Activated CD4-positive, alpha-beta T cell treated with anti-CD3 and anti-CD28 coated beads, Interleukin-2, amount 10 ng/mL, durations not matched to agents 7 days and 5 days (primary cell): ENCODE results near the gene SRF. TPM values are rescaled to one million over a fixed set of nuclear protein-coding genes. Genes with fewer than 3 reads are reported as not detected.

ENCODE experiments used
- CTCF ChIA-PET: fragments of 350-600 bp; sonication (Branson Sonifier 250); formaldehyde crosslinking; loops from one replicate; lab custom pipeline; 2021; ENCODE audit warnings: antibody characterized with exemption; lab: Charles Lee
- POLR2A ChIA-PET: fragments of 350-600 bp; sonication (Branson Sonifier 250); formaldehyde crosslinking; loops from one replicate; lab custom pipeline; 2021; ENCODE audit warnings: antibody characterized with exemption; lab: Charles Lee
- DNase-seq: peaks from one replicate; pipeline ENCODE4 v3.0.0-alpha.2; 2020
- H3K27ac Mint-ChIP-seq: one replicate; pipeline ENCODE4 v1.8.0; 2021; ENCODE audit warnings: mild to moderate bottlenecking, moderate library complexity, mixed read lengths
- H3K27me3 Mint-ChIP-seq: one replicate; pipeline ENCODE4 v1.8.0; 2021; ENCODE audit warnings: mixed read lengths
- H3K36me3 Mint-ChIP-seq: one replicate; pipeline ENCODE4 v1.8.0; 2021; ENCODE audit warnings: low read depth, mixed read lengths
- H3K4me1 Mint-ChIP-seq: one replicate; pipeline ENCODE4 v1.8.0; 2021; ENCODE audit warnings: mixed read lengths
- H3K4me3 Mint-ChIP-seq: one replicate; pipeline ENCODE4 v1.8.0; 2021; ENCODE audit warnings: mild to moderate bottlenecking, moderate library complexity, mixed read lengths
- H3K9me3 Mint-ChIP-seq: one replicate; pipeline ENCODE4 v1.8.0; 2021; ENCODE audit warnings: mixed read lengths
- total RNA-seq, 2 experiments: library from RNA; stranded (reverse); gene quantifications; one replicate each; pipeline ENCODE4 v1.2.3, GENCODE V29; 2021

The SRF gene
- total RNA-seq, 2 experiments from 2014 or later = 40.8 to 41.9 TPM

DNA sequence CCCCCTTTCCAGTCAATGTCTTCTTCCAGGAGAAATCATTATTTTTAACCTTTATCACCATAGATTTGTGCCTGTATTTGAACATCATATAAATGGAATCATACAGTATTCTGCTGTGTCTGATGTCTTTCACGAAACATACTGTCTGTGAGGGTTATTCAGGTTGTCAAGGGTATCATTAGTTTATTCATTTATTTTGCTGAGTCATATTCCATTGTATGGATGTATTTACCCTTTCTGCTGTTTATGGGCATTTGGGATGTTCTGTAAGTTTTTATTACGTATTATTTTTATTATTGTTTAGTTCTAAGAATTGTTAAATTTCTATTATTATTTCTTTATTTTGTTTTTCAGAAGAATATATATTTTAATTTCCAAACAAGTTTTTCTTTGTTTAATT, 36.2 kb downstream of the SRF start:
- Mint-ChIP-seq H3K4me3 (no peak overlapping the region), H3K4me1 (no peaks in the 10 kb centered on the region), H3K27me3 (no peaks in the 10 kb centered on the region), H3K9me3 (no peaks in the 10 kb centered on the region), H3K27ac (no peak overlapping the region), H3K36me3 (peaks cover 24% of the 10 kb centered on the region)
- CTCF ChIA-PET = no interaction called here
- DNase-seq = no peak
- POLR2A ChIA-PET = no interaction called here

DNA sequence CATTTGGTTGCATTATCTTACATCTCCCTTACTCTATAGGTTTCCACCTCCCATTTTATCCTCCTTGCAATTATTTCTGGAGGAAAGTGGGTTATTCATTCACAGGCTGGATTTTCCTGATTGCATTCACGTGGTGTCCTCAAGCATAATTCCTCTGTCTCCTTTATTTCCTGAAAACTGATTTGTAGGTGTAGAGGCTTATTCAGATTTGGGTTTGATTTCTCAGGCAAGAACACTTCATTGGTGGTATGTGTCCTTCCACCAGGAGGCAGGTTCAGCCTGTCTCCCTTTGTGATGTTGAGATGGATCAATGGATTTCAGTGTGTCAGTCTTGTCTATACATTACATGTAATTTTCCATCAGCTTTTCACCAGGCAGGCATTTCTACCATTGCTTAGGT, 40.9 kb downstream of the SRF start:
- no peak overlapping the region for H3K4me3 Mint-ChIP-seq
- CTCF ChIA-PET = interaction anchor here (1.2 to 2.1 kb wide), 2 partner anchors 10 to 17 kb away, joined by 3 to 7 read pairs; partner anchors contain the start of gene DNPH1
- no peak overlapping the region for H3K27ac Mint-ChIP-seq
- no peaks in the 10 kb centered on the region for H3K27me3 Mint-ChIP-seq
- no peaks in the 10 kb centered on the region for H3K4me1 Mint-ChIP-seq
- peaks cover 22% of the 10 kb centered on the region for H3K36me3 Mint-ChIP-seq
- POLR2A ChIA-PET = no interaction called here
- H3K9me3 Mint-ChIP-seq = no peaks in the 10 kb centered on the region
- no peak for DNase-seq

DNA sequence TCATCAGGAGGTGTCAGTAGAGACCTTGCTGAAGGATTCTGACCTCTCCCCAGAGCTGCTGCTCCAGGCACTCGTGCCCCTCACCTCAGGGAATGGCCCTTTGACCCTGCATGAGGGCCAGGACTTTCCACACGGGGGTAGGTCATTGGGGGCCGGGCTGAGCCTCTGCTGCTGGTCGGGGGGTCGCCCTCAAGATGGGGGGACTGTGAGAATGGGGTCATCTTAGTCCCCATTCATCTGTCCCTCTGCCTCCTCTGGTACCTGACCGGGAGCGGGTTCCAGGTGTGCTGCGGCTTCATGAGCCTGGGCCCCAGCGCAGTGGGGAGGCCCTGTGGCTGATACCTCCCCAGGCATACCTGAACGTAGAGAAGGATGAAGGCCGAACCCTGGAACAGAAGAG, 42.4 kb downstream of the SRF start:
- CTCF ChIA-PET = interaction anchor here (0.5 to 2.1 kb wide), 2 partner anchors 16 to 36 kb away, joined by 4 to 7 read pairs; partner anchors contain the start of gene DNPH1
- Mint-ChIP-seq H3K36me3 (peaks cover 22% of the 10 kb centered on the region), H3K4me3 (no peak overlapping the region), H3K27me3 (no peaks in the 10 kb centered on the region), H3K27ac (no peak overlapping the region), H3K9me3 (no peaks in the 10 kb centered on the region), H3K4me1 (no peaks in the 10 kb centered on the region)
- no peak for DNase-seq
- POLR2A ChIA-PET = no interaction called here

DNA sequence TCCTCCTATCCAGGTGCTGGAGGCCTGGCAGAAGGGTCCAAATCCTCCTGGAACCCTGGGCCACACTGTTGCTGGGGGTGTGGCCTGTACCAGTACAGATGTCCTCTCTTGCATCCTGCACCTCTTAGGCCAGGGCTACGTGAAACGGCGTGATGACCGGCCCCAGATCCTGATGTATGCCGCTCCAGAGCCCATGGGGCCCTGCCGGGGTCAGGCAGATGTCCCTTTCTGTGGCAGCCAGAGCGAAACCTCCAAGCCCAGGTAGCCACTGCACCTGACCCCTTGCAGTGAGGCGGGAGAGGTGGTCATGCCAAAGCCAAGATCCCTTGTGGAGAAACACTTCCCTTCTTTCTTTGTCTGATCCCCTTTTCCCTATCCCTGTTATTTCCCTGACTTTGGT, 44.0 kb downstream of the SRF start:
- DNase-seq = no peak
- ChIA-PET CTCF (interaction anchor here (1.1 kb wide), 1 partner anchor 94 kb away, joined by 4 read pairs; the partner anchor contains the start of gene CRIP3), POLR2A (no interaction called here)
- H3K36me3 Mint-ChIP-seq = peaks cover 18% of the 10 kb centered on the region
- no peaks in the 10 kb centered on the region for H3K9me3 Mint-ChIP-seq
- no peak overlapping the region for H3K27ac Mint-ChIP-seq
- H3K27me3 Mint-ChIP-seq = no peaks in the 10 kb centered on the region
- no peak overlapping the region for H3K4me3 Mint-ChIP-seq
- no peaks in the 10 kb centered on the region for H3K4me1 Mint-ChIP-seq

DNA sequence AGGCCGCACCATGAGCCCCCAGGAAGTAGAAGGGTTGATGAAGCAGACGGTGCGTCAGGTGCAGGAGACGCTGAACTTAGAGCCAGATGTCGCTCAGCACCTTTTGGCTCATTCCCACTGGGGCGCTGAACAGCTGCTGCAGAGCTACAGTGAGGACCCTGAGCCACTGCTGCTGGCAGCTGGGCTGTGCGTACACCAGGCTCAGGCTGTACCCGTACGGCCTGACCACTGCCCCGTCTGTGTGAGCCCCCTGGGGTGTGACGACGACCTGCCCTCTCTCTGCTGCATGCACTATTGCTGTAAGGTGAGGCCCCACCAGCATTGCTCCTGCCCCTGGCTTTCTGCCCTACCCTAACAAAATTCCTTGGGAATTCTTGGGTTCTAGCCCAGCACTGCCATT, 45.1 kb downstream of the SRF start:
- Mint-ChIP-seq H3K9me3 (no peaks in the 10 kb centered on the region), H3K4me1 (peaks cover 2% of the 10 kb centered on the region), H3K4me3 (no peak overlapping the region), H3K36me3 (peaks cover 14% of the 10 kb centered on the region), H3K27me3 (no peaks in the 10 kb centered on the region), H3K27ac (no peak overlapping the region)
- no peak for DNase-seq
- POLR2A ChIA-PET = no interaction called here
- CTCF ChIA-PET = interaction anchor here (1.4 kb wide), 1 partner anchor 13 kb away, joined by 3 read pairs; the partner anchor contains the start of gene DNPH1

DNA sequence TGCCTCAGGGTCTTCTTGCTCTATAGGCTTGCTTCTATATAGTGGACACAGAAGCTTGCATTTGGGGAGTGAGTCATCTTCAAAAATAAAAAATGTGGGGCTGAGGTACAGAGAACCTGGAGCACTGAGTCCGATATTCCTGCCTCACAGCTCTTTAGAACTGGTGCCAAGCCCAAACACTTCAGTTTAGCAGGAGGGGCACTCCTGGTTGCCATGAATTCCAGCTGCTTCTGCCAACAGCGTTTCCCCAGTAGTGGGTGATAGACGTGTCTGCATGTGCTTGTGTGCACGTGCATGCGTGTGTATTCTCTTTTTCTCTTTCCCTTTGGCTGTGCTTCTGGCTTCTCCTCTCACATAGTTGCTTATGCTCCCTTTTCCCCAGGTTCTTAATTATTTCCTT, 46.3 kb downstream of the SRF start:
- DNase-seq = no peak
- Mint-ChIP-seq H3K27me3 (no peaks in the 10 kb centered on the region), H3K4me1 (peaks cover 7% of the 10 kb centered on the region), H3K27ac (no peak overlapping the region), H3K4me3 (no peak overlapping the region), H3K36me3 (peaks cover 17% of the 10 kb centered on the region), H3K9me3 (no peaks in the 10 kb centered on the region)
- ChIA-PET POLR2A (no interaction called here), CTCF (interaction anchor here (0.7 kb wide), 1 partner anchor 12 kb away, joined by 3 read pairs; the partner anchor contains the start of gene DNPH1)

DNA sequence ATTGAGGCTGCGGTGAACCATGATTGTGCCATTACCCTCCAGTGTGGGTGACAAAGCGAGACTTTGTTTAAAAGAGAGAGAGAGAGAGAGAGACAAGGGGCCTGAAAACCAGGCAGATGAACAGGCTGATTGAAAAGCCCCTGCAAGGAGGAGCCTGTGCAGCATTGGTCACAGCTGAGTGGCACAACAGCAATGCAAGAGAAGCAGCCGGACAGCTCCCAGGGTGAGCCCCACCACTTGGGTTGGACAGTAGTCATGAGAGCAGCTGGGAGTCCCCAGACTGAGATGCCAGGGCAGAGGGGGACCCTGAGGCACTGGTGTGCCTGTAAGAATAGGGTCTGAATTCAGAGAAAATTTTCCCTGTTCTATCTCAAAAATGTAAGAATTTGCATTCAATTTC, 48.0 kb downstream of the SRF start:
- no peak for DNase-seq
- ChIA-PET CTCF (interaction anchor here (2.1 kb wide), 1 partner anchor 10 kb away, joined by 8 read pairs; the partner anchor contains the start of gene DNPH1), POLR2A (no interaction called here)
- H3K27ac Mint-ChIP-seq = no peak overlapping the region
- H3K9me3 Mint-ChIP-seq = no peaks in the 10 kb centered on the region
- H3K4me3 Mint-ChIP-seq = no peak overlapping the region
- H3K27me3 Mint-ChIP-seq = no peaks in the 10 kb centered on the region
- H3K36me3 Mint-ChIP-seq = peaks cover 17% of the 10 kb centered on the region
- peaks cover 21% of the 10 kb centered on the region for H3K4me1 Mint-ChIP-seq

DNA sequence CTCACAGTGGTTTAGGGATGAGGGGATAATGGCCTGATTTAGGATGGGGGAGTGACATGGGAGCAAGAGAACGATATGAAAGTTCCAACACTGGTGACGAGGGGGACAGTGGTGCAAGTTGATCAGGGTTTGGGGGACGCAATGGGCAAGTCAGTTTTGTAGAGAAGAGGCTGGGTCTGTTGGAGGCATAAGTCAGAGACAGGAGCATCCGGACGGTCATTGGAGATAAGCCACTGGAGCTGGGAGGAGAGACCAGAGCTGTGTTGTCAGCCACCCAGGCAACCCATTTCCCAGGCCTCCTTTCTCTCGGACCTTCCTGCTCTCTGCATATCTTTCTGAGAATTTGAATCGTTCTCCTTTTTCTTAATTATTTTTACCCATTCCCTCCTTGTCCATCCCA, 48.7 kb downstream of the SRF start:
- Mint-ChIP-seq H3K4me3 (no peak overlapping the region), H3K27ac (no peak overlapping the region), H3K27me3 (no peaks in the 10 kb centered on the region), H3K4me1 (peaks cover 26% of the 10 kb centered on the region), H3K9me3 (no peaks in the 10 kb centered on the region), H3K36me3 (peaks cover 18% of the 10 kb centered on the region)
- no peak for DNase-seq
- POLR2A ChIA-PET = no interaction called here
- CTCF ChIA-PET = interaction anchor here (1.0 to 2.1 kb wide), 2 partner anchors 9 to 102 kb away, joined by 3 to 8 read pairs; partner anchors contain the start of gene DNPH1

DNA sequence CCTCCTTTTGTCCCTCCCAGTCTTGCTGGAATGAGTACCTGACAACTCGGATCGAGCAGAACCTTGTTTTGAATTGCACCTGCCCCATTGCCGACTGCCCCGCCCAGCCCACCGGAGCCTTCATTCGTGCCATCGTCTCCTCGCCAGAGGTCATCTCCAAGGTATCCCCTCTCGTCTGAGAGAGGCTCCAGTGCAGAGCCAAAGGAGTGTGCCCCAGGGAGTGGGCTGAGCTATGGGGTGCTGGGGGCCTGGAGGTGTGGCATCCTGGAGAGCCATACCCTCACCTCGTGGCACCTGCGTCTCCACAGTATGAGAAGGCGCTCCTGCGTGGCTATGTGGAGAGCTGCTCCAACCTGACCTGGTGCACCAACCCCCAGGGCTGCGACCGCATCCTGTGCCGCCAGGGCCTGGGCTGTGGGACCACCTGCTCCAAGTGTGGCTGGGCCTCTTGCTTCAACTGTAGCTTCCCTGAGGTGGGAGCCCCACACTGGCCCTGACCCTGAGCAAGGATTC, 49.4 kb downstream of the SRF start:
- POLR2A ChIA-PET = no interaction called here
- Mint-ChIP-seq H3K27me3 (no peaks in the 10 kb centered on the region), H3K9me3 (no peaks in the 10 kb centered on the region), H3K4me1 (peaks cover 31% of the 10 kb centered on the region), H3K4me3 (no peak overlapping the region), H3K36me3 (peaks cover 21% of the 10 kb centered on the region), H3K27ac (no peak overlapping the region)
- CTCF ChIA-PET = interaction anchor here (0.6 to 2.1 kb wide), 6 partner anchors 9 to 1304 kb away, joined by 3 to 8 read pairs (median 3); partner anchors contain the start of gene DNPH1
- no peak for DNase-seq

DNA sequence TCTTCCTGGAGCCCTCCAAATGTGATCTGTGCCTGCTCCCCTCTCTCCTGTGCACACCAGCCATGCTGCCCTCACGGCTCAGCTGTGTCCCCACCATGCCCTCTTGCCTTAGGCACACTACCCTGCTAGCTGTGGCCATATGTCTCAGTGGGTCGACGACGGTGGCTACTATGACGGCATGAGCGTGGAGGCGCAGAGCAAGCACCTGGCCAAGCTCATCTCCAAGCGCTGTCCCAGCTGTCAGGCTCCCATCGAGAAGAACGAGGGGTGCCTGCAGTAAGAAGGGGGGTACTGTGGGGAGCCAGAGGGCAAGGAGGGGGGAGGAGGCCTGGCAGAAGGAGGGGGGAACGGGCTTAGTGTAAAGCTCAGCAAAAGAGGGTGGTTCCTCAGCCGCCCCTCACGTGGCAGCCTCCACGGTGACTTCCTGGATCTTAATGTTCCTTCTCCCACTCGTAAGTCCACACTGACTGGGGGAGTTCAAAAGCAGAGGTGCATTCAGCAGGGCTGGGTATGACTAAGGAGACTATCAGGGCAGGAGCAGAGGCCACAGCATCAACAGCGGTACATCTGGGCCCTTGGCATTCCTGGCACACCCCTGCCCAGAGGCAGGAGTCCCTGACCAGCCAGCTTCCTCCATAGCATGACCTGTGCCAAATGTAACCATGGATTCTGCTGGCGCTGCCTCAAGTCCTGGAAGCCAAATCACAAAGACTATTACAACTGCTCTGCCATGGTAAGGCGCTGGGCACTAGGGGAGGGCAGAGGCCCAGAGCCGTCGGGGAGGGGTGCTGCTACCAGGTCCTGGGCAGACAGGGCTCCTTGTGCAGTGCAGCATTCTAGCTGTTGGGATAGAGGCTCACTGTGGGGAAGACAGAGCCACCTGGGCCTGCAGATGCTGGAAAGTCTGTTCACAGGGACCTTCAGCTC, 50.2 kb downstream of the SRF start:
- POLR2A ChIA-PET = no interaction called here
- H3K36me3 Mint-ChIP-seq = peaks cover 24% of the 10 kb centered on the region
- no peaks in the 10 kb centered on the region for H3K9me3 Mint-ChIP-seq
- no peak overlapping the region for H3K27ac Mint-ChIP-seq
- peaks cover 39% of the 10 kb centered on the region for H3K4me1 Mint-ChIP-seq
- no peak for DNase-seq
- H3K27me3 Mint-ChIP-seq = no peaks in the 10 kb centered on the region
- CTCF ChIA-PET = interaction anchor here (0.6 to 1.4 kb wide), 4 partner anchors 8 to 1305 kb away, joined by 3 to 7 read pairs (median 3); partner anchors contain the start of gene DNPH1
- no peak overlapping the region for H3K4me3 Mint-ChIP-seq

DNA sequence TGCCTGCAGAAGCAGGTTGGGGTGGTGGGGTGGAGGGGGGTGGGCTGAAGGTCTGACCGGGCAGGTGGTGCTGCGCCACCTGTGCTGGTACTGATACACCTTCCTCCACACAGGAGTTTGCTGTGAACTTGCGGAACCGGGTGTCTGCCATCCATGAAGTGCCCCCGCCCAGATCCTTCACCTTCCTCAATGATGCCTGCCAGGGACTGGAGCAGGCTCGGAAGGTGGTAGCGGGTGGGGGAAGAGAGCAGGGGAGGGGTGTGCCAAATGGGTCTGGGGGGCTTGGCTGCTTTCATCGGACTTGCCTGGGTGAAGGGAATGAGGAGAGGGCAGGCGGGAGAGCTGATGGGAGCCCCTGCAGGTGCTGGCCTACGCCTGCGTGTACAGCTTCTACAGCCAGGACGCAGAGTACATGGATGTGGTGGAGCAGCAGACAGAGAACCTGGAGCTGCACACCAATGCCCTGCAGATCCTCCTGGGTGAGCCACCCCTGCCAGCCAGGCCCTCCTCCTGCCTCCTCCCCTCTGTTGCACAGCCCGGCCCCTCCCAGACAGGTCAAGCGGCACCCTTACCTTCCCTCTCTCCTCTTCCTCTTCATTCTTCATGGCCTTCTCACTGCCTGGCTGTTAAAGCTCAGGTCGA, 51.5 kb downstream of the SRF start:
- H3K27me3 Mint-ChIP-seq = no peaks in the 10 kb centered on the region
- CTCF ChIA-PET = no interaction called here

DNA sequence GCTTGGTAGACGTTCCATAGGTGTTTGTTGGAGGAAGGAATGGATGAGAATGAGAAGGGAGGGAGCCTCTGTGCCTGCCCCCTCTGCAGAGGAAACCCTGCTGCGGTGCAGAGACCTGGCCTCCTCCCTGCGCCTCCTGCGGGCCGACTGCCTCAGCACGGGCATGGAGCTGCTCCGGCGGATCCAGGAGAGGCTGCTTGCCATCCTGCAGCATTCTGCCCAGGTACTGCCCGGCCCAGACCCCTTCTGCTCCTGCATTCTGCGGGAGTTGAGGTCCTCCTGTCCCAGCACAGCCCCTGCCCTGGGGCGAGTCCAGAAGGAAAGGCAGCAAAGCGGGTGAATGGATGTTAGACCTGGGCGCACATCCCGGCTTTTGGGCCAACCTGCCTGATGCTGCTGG, 52.1 kb downstream of the SRF start:
- ChIA-PET POLR2A (no interaction called here), CTCF (interaction anchor here (2.2 kb wide), 1 partner anchor 15 kb away, joined by 8 read pairs; no protein-coding TSS in a partner anchor)
- H3K9me3 Mint-ChIP-seq = no peaks in the 10 kb centered on the region
- H3K4me1 Mint-ChIP-seq = peaks cover 53% of the 10 kb centered on the region
- no peak overlapping the region for H3K4me3 Mint-ChIP-seq
- DNase-seq = no peak
- no peak overlapping the region for H3K27ac Mint-ChIP-seq
- H3K36me3 Mint-ChIP-seq = peaks cover 24% of the 10 kb centered on the region
- no peaks in the 10 kb centered on the region for H3K27me3 Mint-ChIP-seq

More for the DNA sequence above, 51.5 kb downstream of the SRF start:
- no peak overlapping the region for H3K4me3 Mint-ChIP-seq
- no peaks in the 10 kb centered on the region for H3K9me3 Mint-ChIP-seq
- H3K4me1 Mint-ChIP-seq = peaks cover 46% of the 10 kb centered on the region
- no peak for DNase-seq
- POLR2A ChIA-PET = no interaction called here
- peak overlapping the region; percentile 76 for H3K27ac Mint-ChIP-seq
- peaks cover 24% of the 10 kb centered on the region for H3K36me3 Mint-ChIP-seq
